Tracheal epithelial cell (primary cell): Measurements from ENCODE around the gene GBP3. TPM values are rescaled to one million over a fixed set of nuclear protein-coding genes. Genes with fewer than 3 reads are reported as not detected.

Source experiments
- total RNA-seq: library from RNA; depleted of rRNA; stranded (reverse); fragments of >200 nt; gene quantifications from 2 replicates; pipeline ENCODE4 v1.2.1, GENCODE V29; 2014

Gene GBP3
- total RNA-seq = 5.1 and 31.3 TPM in 2 replicates

GRCh38 chr1:89022167-89022959, at the start of gene GBP3:
Gene GBP3 (minus strand): TSS chr1:89022866. CDS start chr1:89020721, 2,145 bp downstream.

GRCh38 chr1:89065079-89065868, 42.6 kb upstream of the GBP3 start, which contains the start of gene GBP1:
Gene GBP1 (minus strand): TSS chr1:89065208. CDS start chr1:89063234, 1,974 bp downstream.

Other genes starting within 250 kb of the GBP3 start
- gene GTF2B, start 131.3 kb downstream of the GBP3 start, total RNA-seq = 34.1 and 41.2 TPM in 2 replicates
- gene KYAT3, start 30.2 kb downstream of the GBP3 start, total RNA-seq = 32.5 and 34.1 TPM in 2 replicates
- gene RBMXL1, start 30.2 kb downstream of the GBP3 start, total RNA-seq = 7.0 and 13.2 TPM in 2 replicates
- gene GBP1, start 42.3 kb upstream of the GBP3 start, total RNA-seq = 4.7 and 79.5 TPM in 2 replicates
- 1.3 and 22.7 TPM in 2 replicates for gene GBP2, start 103.2 kb upstream of the GBP3 start, total RNA-seq
- gene GBP7, start 153.1 kb upstream of the GBP3 start, total RNA-seq = not detected in 2 replicates
- 0.48 TPM in 1 of 2 replicates, not detected in the other for gene GBP4, start 176.1 kb upstream of the GBP3 start, total RNA-seq
- gene GBP5, start 250.0 kb upstream of the GBP3 start, total RNA-seq = 1.2 TPM in 1 of 2 replicates, not detected in the other